Neural crest cell (in vitro differentiated cells): ENCODE data around the gene DUSP3. TPM values are rescaled to one million over a fixed set of nuclear protein-coding genes. Genes with fewer than 3 reads are reported as not detected.

ENCODE experiments used
- DNase-seq: peaks from one replicate; pipeline ENCODE4 v3.0.0; 2021; ENCODE audit warnings: low read depth, mixed read lengths, low spot score
- H3K27ac Mint-ChIP-seq: one replicate; pipeline ENCODE4 v1.8.0; 2021; ENCODE audit warnings: mild to moderate bottlenecking, mixed read lengths; ENCODE audit not compliant: unreplicated experiment
- H3K27me3 Mint-ChIP-seq: 2 replicates; pipeline ENCODE4 v1.8.0; 2021; ENCODE audit warnings: low read depth, mild to moderate bottlenecking, mixed read lengths
- H3K36me3 Mint-ChIP-seq: 2 replicates; pipeline ENCODE4 v1.8.0; 2021; ENCODE audit warnings: low read depth, mild to moderate bottlenecking, mixed read lengths
- H3K4me1 Mint-ChIP-seq: 2 replicates; pipeline ENCODE4 v1.8.0; 2021; ENCODE audit warnings: mixed read lengths
- H3K4me3 Mint-ChIP-seq: one replicate; pipeline ENCODE4 v1.8.0; 2021; ENCODE audit warnings: mild to moderate bottlenecking, mixed read lengths
- H3K9me3 Mint-ChIP-seq: 2 replicates; pipeline ENCODE4 v1.8.0; 2021; ENCODE audit warnings: mixed read lengths
- CTCF ChIP-seq: fragments of 200-600 bp; sonication (generic); conservative IDR thresholded peaks from 2 replicates; pipeline ENCODE4 v1.5.0; 2021; ENCODE audit warnings: antibody characterized with exemption, mild to moderate bottlenecking
- total RNA-seq: library from RNA; stranded (reverse); gene quantifications from 2 replicates; pipeline ENCODE4 v1.2.1, GENCODE V29; 2021

DUSP3 gene
- total RNA-seq, 1 donor from 2014 or later, result 33.3 TPM

DNA sequence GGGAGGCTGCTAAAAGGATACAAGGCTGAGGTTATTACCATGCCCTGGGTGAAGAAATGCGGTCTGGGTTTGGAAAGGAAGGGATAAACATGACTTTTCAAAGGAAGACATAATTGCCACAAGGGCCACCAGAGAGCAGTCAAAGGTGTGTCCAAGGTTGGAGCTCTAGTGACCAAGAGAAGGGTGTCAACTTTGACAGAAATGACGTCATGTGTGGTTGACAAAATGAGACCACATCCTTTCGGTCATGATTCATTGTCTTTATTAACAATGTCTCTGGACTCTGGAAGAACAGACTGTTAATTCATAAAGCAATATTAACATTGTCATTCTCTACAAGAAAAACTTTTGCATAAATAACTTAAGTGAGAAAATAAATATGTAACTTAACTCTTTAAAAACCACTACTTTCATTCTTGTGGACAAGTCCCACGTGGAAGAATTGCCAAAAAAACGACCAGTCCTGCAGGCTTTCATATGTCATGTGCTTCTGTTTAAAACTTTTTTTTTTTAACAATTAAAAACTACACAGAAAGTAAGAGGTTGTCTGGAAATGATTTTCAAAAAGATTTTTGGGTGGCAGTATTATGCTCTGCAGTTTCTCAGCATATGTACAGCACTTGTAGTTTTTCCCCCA lies 25.2 kb downstream of the DUSP3 start:
- no peak for DNase-seq
- H3K27ac Mint-ChIP-seq, result no peak overlapping the region
- H3K4me3 Mint-ChIP-seq, result no peak overlapping the region
- no peaks in the 10 kb centered on the region for H3K36me3 Mint-ChIP-seq
- TF ChIP-seq CTCF, result no peak
- no peaks in the 10 kb centered on the region for H3K9me3 Mint-ChIP-seq
- peaks cover 5% of the 10 kb centered on the region for H3K27me3 Mint-ChIP-seq
- peaks cover 17% of the 10 kb centered on the region for H3K4me1 Mint-ChIP-seq

GRCh38 chr17:43750153-43750552 lies 28.6 kb downstream of the DUSP3 start:
- H3K4me3 Mint-ChIP-seq, result no peak overlapping the region
- no peak for DNase-seq
- TF ChIP-seq CTCF, result no peak
- H3K27ac Mint-ChIP-seq, result no peak overlapping the region
- no peaks in the 10 kb centered on the region for H3K9me3 Mint-ChIP-seq
- H3K27me3 Mint-ChIP-seq, result peaks cover 2% of the 10 kb centered on the region
- H3K4me1 Mint-ChIP-seq, result peaks cover 4% of the 10 kb centered on the region
- H3K36me3 Mint-ChIP-seq, result no peaks in the 10 kb centered on the region

DNA sequence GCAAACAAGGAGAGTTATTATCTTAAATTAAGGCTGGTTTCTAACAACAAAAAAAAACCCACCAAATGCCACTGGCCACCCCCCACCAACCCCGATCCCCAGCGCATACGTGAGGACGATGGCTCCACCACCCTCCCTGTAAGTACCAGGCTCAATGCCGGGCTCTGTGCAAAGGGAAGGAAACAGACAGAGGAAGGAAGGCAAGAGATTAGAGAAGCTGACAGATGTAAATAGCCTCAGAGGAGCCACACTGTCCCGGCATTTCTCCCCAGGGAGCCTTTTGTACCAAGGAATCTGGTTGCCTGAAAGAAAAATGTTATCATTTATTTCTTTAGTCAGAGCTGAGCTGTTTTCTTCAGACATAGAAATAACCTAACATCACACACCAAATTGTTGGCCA lies 33.2 kb downstream of the DUSP3 start:
- peaks cover 9% of the 10 kb centered on the region for H3K4me1 Mint-ChIP-seq
- H3K36me3 Mint-ChIP-seq, result no peaks in the 10 kb centered on the region
- peaks cover 6% of the 10 kb centered on the region for H3K27me3 Mint-ChIP-seq
- H3K4me3 Mint-ChIP-seq, result no peak overlapping the region
- DNase-seq, result no peak
- H3K9me3 Mint-ChIP-seq, result no peaks in the 10 kb centered on the region
- H3K27ac Mint-ChIP-seq, result no peak overlapping the region
- no peak for TF ChIP-seq CTCF

- Mint-ChIP-seq H3K9me3 (no peaks in the 10 kb centered on the region), H3K4me3 (no peak overlapping the region), H3K27ac (no peak overlapping the region), H3K27me3 (peaks cover 6% of the 10 kb centered on the region), H3K36me3 (no peaks in the 10 kb centered on the region), H3K4me1 (peaks cover 9% of the 10 kb centered on the region)
- no peak for DNase-seq
- TF ChIP-seq CTCF, result no peak
These were observed 37.1 kb downstream of the DUSP3 start for GRCh38 chr17:43741636-43742035.

DNA sequence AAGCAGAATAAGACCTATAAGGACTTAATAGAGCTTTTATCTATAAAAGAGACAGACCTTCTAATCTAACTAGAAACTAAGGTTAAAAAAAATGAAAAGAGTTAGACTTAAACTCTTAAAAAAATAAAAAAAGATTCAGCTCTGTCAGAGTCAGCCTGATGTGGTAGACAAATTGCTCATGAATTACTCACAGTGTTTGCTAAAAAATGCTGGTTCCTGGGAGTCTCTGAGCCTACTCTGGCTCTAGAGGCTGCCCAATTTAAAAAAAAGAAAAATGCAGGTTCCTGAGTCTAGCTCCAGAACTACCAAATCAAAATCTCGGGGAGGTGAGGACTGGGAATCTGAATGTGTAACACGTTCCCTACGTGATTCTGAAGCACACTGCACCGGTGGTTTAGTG lies 38.2 kb downstream of the DUSP3 start:
- Mint-ChIP-seq H3K36me3 (no peaks in the 10 kb centered on the region), H3K4me1 (peaks cover 7% of the 10 kb centered on the region), H3K27ac (no peak overlapping the region), H3K4me3 (no peak overlapping the region), H3K27me3 (peaks cover 5% of the 10 kb centered on the region), H3K9me3 (no peaks in the 10 kb centered on the region)
- no peak for TF ChIP-seq CTCF
- no peak for DNase-seq

DNA sequence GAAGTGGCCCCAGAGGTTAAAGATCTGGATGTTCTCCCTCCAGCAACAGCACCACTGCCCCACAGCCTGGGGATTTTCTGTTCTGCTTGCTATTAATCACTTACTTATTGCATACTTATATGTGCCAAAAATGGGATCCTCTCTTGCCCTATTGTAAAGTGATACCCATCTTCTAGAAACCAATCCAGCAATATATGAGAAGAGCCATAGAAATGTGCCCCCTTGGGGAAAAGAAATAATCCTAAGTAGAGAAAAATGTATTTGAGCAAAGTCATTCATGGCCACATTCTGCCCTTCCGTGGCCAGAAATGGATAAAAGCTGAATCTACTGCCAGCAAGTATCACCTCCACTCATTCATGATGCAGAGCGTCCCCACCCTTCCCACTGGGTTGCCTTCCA lies 41.1 kb downstream of the DUSP3 start:
- Mint-ChIP-seq H3K36me3 (no peaks in the 10 kb centered on the region), H3K4me3 (no peak overlapping the region), H3K9me3 (peaks cover 2% of the 10 kb centered on the region), H3K27ac (no peak overlapping the region), H3K27me3 (no peaks in the 10 kb centered on the region), H3K4me1 (no peaks in the 10 kb centered on the region)
- TF ChIP-seq CTCF, result no peak
- DNase-seq, result no peak
